Measurements from ENCODE around the gene BSG.

Gene BSG

GRCh38 chr19:579111-579841, 6.9 kb downstream of the BSG start:
- no peak for TF ChIP-seq POLR2AphosphoS5 (IDR thresholded peaks at IDR 0.05; ENCODE audit: low read depth, low read length)
- TF ChIP-seq SIN3A (IDR thresholded peaks at IDR 0.05; ENCODE audit: borderline replicate concordance, insufficient read depth, low read length): no peak
- no peak for TF ChIP-seq REST (IDR thresholded peaks at IDR 0.05; ENCODE audit: insufficient read depth in 1 of 2, low read depth in 2 of 2, low read length in 2 of 2)
- no peak for TF ChIP-seq FOXP2 (optimal IDR thresholded peaks at IDR 0.05; ENCODE audit: borderline replicate concordance, extremely low read depth, extremely low read length, insufficient read depth)
- TF ChIP-seq TAF1 (IDR thresholded peaks at IDR 0.05; ENCODE audit: borderline replicate concordance, insufficient read depth, low read length): no peak

- TF ChIP-seq REST (IDR thresholded peaks at IDR 0.05; ENCODE audit: insufficient read depth in 1 of 2, low read depth in 2 of 2, low read length in 2 of 2): no peak
- TF ChIP-seq SIN3A (IDR thresholded peaks at IDR 0.05; ENCODE audit: borderline replicate concordance, insufficient read depth, low read length): no peak
- no peak for TF ChIP-seq POLR2AphosphoS5 (IDR thresholded peaks at IDR 0.05; ENCODE audit: low read depth, low read length)
Measured at GRCh38 chr19:579842-580155, 7.4 kb downstream of the BSG start.

GRCh38 chr19:580274-580835, 8.0 kb downstream of the BSG start:
- TF ChIP-seq POLR2AphosphoS5 (IDR thresholded peaks at IDR 0.05; ENCODE audit: low read depth, low read length) (no peak), TAF1 (IDR thresholded peaks at IDR 0.05; ENCODE audit: borderline replicate concordance, insufficient read depth, low read length) (no peak), REST (IDR thresholded peaks at IDR 0.05; ENCODE audit: insufficient read depth in 1 of 2, low read depth in 2 of 2, low read length in 2 of 2) (no peak), FOXP2 (optimal IDR thresholded peaks at IDR 0.05; ENCODE audit: borderline replicate concordance, extremely low read depth, extremely low read length, insufficient read depth) (no peak), SIN3A (IDR thresholded peaks at IDR 0.05; ENCODE audit: borderline replicate concordance, insufficient read depth, low read length) (no peak)

GRCh38 chr19:581399-582111, 9.2 kb downstream of the BSG start:
- no peak for TF ChIP-seq TAF1 (IDR thresholded peaks at IDR 0.05; ENCODE audit: borderline replicate concordance, insufficient read depth, low read length)
- no peak for TF ChIP-seq SIN3A (IDR thresholded peaks at IDR 0.05; ENCODE audit: borderline replicate concordance, insufficient read depth, low read length)
- no peak for TF ChIP-seq POLR2AphosphoS5 (IDR thresholded peaks at IDR 0.05; ENCODE audit: low read depth, low read length)
- TF ChIP-seq FOXP2 (optimal IDR thresholded peaks at IDR 0.05; ENCODE audit: borderline replicate concordance, extremely low read depth, extremely low read length, insufficient read depth): no peak
- TF ChIP-seq REST (IDR thresholded peaks at IDR 0.05; ENCODE audit: insufficient read depth in 1 of 2, low read depth in 2 of 2, low read length in 2 of 2): no peak

Measured in PFSK-1 (cell line).